NCI-H69 (cell line): ENCODE results near the gene CNTNAP2.

ENCODE experiments used
- DNase-seq: peaks from one replicate; lab custom pipeline; 2025; lab: John Stamatoyannopoulos, UW

CNTNAP2 gene

DNA sequence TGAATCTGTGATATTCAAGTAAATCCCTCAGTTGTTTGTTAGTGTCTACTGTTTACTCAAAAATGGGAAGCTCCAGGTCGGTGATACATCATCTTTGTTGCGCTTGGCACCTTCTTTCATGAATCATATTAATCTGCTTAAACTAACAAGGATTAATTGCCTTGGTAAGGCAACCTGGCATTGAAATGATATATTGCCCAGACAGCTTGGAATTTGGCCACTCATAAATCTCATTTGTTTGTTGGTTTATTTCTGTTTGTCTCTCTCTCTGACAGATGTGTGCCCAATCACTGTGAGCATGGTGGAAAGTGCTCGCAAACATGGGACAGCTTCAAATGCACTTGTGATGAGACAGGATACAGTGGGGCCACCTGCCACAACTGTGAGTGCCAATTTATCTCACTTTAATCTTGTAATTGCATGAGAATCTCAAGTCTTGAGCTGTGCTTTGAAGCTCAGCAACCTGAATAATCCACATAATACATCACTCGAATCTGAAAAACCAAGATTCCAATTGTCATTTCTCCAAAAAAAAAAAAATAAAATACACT lies 1369.1 kb downstream of the CNTNAP2 start:
- peak; percentile 78 for DNase-seq

DNA sequence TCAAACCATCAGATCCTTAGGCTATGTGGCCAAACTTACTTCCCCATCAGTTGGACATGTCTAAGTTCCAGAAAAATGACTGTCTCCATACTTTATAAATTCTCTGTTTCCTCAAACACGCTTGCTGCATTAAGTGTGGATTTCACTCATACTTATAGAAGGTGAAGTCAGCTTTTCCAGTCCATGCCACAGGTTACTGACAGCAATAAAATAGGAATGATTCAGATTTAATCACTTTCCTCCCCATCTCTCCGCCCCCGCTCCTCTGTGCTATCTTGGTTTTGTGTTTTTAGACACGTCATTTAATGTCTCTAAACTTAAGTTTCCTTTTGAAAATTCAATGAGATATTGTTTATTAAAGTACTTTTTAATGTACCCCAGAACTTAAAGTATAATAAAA lies 1376.0 kb downstream of the CNTNAP2 start:
- no peak for DNase-seq

- DNase-seq: no peak
Observed at GRCh38 chr7:147496209-147496608, 1379.6 kb downstream of the CNTNAP2 start.

DNA sequence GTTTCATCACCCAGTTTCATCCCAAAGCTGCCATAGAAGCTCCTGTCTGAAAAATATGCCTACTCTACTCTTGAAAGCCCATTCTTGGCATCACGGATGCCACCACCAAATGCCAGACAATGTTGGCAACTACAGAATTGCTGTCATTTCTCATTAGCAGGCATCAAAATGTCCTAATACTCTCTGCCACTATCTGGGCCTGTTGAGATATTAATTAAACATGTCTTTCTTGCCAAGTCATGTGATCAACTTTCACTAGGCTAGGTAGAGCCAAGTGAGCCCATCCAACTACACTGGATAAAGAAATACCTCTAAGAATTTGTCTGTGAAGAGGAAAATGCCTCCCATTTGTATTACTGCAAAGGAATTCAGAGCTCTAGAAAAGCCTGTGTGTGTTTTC lies 1380.6 kb downstream of the CNTNAP2 start:
- DNase-seq: no peak

- DNase-seq: no peak
Observed at GRCh38 chr7:147498081-147498480, 1381.5 kb downstream of the CNTNAP2 start.

GRCh38 chr7:147509035-147509501 lies 1392.5 kb downstream of the CNTNAP2 start:
- no peak for DNase-seq

GRCh38 chr7:147509541-147510200 lies 1393.1 kb downstream of the CNTNAP2 start:
- no peak for DNase-seq

GRCh38 chr7:147510201-147510542 lies 1393.6 kb downstream of the CNTNAP2 start:
- no peak for DNase-seq

- peak; percentile 18 for DNase-seq
Observed at GRCh38 chr7:147510923-147511322, 1394.3 kb downstream of the CNTNAP2 start.

DNA sequence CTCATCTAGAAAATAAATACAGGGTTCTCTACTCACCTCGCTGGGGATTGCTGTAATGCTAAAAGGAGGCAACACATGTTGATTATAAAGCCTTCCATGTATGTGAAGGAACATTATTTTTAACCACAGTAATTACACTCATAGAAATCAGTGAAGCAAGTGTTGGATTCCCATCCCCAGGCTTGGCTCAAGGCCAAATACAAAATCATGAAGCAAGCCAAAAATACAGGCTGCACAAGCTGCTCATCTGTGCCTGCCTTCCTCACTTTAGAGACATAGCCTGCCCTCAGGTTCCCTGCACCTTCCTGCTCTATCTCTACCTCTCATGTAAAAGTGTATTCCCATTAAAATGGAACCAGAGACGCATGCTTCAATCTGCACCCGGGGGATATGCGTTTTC lies 1396.8 kb downstream of the CNTNAP2 start:
- DNase-seq: peak; percentile 83

GRCh38 chr7:147516391-147516790 lies 1399.8 kb downstream of the CNTNAP2 start:
- DNase-seq: no peak

DNA sequence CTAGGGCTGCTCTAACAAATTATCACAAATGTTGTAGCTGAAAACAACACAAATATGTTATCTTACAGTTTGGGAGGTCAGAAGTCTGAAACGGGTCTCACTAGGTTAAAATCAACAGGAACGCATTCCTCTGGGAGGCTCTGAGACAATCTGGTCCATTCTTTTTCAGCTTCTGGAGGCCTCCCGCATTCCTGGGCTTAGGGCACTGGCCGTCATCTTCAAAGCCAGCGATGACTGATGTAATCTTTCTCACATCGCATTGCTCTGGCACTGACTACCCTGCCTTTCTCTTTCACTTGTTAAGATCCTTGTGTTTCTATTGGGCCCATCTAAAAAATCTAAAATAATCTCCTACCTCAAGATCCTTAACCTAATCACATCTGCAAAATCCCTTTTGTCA lies 1402.5 kb downstream of the CNTNAP2 start:
- DNase-seq: no peak

- no peak for DNase-seq
Observed at GRCh38 chr7:147523056-147523455, 1406.5 kb downstream of the CNTNAP2 start.

GRCh38 chr7:147524726-147525250 lies 1408.2 kb downstream of the CNTNAP2 start:
- no peak for DNase-seq

- no peak for DNase-seq
Observed at GRCh38 chr7:147525325-147525724, 1408.7 kb downstream of the CNTNAP2 start.

- no peak for DNase-seq
Observed at GRCh38 chr7:147535701-147536111, 1419.1 kb downstream of the CNTNAP2 start.

GRCh38 chr7:147539685-147540084 lies 1423.1 kb downstream of the CNTNAP2 start:
- DNase-seq: no peak

- DNase-seq: no peak
Observed at GRCh38 chr7:147540743-147541142, 1424.1 kb downstream of the CNTNAP2 start.

- DNase-seq: peak; percentile 16
Observed at GRCh38 chr7:147541261-147541660, 1424.7 kb downstream of the CNTNAP2 start.

DNA sequence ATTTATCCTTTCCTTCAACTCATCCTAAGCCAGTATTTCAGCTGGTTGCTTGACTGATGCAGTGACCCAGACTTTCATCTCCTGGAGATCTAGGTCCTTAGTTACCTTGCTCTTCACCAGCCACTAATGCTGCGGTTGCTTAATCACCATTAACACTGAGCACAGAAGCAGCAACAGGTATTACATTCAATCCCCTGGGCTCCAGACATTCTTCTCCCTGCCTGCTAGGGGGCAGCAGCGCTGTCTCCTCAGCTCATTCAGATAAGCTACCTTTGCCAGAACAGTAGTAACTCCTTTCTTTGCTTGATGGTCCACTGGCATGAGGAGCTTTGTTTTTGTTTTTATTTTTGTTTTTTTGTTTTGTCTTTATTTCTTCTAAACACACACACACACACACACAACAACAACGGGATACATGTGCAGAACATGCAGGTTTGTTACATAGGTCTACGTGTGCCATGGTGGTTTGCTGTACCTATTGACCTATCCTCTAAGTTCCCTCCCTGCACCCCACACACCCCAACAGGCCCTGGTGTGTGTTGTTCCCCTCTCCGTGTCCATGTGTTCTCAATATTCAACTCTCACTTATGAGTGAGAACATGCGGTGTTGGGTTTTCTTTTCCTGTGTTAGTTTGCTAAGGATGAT lies 1430.8 kb downstream of the CNTNAP2 start:
- DNase-seq: peak; percentile 85

DNA sequence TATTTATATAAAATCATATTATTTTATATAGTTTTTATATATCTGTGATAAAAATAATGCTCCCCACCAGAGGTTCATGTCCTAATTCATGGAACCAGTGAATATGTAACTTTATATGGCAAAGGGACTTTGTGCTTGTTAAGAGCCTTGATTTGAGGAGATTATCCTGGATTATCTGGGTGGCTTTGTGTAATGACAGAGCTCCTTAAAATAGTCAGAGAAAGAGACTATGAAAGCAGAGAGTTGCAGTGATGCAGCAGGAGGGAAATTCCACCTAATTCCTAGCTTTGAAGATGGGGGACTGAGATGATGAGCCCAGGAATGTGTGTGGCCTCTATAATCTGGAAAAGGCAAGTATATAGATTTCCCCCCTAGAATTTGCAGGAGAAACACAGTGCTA lies 1439.7 kb downstream of the CNTNAP2 start:
- no peak for DNase-seq

DNA sequence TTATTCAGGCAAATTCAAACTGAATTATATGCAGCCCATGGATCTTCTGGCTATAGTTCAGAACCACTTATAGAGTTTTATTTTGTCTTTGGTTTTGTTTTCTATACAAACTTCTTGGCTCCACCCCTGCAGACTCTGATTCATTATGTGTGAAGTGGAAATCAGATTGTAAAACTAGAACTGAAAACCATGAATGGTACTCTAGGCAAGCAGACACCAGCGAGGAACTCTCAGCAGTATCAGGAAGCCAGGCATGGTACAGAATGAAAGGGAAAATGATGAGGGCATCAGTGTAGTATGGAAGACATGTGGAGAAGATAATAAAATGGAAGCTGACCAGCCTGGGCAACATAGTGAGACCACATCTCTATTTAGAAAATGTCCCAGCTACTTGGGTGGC lies 1447.1 kb downstream of the CNTNAP2 start:
- DNase-seq: no peak

DNA sequence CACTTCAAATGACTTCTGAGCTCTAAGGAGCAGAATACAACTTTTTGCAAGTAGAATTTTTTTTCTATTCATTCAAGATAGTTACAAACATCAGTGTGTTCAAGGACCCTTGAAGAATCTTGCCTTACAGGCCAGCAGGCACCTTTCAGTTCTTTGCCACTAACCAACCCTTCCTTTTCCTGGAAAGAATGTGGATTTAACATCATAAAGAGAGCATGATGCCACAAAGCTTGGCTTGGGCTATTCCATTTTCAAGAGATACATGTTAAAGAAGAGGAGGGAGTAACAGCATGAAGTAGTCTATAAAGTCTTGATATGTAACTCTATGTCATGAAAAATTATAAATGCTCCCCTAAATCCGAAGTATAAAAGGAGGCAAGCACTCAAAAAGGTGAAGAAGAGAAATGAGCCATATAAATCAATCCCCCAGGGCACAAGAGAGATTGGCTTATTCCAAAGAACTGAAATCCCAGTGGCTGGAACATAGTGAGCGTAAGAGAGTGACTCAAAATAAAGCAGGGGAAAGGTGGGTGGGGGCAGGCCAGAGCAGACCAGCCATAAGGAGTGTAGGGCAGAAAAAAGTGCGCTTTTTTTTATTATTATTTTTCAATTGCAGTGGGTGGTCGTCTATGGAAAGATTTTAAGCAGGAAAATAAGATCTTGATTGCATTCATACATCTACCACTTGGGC lies 1448.3 kb downstream of the CNTNAP2 start:
- no peak for DNase-seq
